ENCODE results near the gene PCDHA2.
"Not testable (repeated sequence)": the region's sequence is repeated elsewhere in the genome, so short reads cannot be mapped to it uniquely, and the experiment has no call there.

The PCDHA2 gene

DNA sequence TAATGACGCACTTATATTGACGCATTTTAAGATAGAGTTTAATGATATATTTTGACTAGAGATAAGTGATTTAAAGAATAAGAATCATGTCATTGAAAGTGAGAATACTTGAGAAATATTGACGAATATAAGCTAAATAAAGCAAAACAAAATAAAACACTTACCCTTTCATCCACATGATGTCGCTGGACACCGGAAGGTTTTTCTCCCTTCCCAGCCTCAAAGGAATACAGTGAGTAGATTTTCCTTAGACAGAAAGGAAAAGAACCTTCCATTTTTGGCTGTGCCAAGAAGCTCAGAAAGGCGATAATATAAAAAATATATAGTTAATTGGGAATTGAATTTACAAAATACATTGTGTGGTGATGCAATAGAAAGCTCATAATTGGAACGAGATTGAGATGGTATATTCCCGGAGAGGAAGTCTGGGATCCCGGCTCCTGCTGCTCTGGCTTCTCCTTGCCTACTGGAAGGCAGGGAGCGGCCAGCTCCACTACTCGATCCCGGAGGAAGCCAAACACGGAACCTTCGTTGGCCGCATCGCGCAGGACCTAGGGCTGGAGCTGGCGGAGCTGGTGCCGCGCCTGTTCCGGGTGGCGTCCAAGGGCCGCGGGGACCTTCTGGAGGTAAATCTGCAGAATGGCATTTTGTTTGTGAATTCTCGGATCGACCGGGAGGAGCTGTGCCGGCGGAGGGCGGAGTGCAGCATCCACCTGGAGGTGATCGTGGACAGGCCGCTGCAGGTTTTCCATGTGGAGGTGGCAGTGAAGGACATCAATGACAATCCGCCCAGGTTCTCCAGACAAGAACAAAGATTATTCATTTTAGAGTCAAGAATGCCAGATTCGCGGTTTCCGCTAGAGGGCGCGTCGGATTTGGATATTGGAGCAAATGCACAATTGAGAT lies 27.0 kb downstream of the PCDHA2 start, which contains the start of gene PCDHA5:
Gene PCDHA5, plus strand, starts transcription at position 239 of the 906 bp plus-strand sequence.
- no peak for DNase-seq

DNA sequence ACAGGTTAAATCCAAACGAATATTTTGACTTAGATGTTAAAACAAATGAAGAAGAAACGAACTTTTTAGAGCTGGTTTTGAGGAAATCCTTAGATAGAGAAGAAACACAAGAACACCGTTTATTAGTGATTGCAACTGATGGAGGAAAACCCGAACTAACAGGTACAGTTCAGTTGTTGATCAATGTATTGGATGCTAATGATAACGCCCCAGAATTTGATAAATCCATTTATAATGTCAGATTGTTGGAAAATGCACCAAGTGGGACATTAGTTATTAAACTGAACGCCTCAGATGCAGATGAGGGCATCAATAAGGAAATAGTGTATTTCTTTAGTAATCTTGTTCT lies 27.6 kb downstream of the PCDHA2 start:
- no peak for DNase-seq

DNA sequence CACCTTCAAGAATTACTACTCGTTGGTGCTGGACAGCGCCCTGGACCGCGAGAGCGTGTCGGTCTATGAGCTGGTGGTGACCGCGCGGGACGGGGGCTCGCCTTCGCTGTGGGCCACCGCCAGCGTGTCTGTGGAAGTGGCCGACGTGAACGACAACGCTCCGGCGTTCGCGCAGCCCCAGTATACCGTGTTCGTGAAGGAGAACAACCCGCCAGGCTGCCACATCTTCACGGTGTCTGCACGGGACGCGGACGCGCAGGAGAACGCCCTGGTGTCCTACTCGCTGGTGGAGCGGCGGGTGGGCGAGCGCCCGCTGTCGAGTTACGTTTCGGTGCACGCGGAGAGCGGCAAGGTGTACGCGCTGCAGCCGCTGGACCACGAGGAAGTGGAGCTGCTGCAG lies 28.3 kb downstream of the PCDHA2 start:
- DNase-seq, result not testable (repeated sequence)

DNA sequence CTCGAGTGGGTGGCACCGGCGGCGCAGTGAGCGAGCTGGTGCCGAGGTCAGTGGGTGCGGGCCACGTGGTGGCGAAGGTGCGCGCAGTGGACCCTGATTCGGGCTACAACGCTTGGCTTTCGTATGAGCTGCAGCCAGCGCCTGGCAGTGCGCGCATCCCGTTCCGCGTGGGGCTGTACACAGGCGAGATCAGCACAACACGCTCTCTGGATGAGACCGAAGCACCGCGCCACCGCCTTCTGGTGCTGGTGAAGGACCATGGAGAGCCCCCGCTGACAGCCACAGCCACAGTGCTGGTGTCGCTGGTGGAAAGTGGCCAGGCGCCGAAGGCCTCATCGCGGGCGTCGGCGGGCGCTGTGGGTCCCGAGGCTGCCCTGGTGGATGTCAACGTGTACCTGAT lies 28.8 kb downstream of the PCDHA2 start:
- DNase-seq, result no peak

DNA sequence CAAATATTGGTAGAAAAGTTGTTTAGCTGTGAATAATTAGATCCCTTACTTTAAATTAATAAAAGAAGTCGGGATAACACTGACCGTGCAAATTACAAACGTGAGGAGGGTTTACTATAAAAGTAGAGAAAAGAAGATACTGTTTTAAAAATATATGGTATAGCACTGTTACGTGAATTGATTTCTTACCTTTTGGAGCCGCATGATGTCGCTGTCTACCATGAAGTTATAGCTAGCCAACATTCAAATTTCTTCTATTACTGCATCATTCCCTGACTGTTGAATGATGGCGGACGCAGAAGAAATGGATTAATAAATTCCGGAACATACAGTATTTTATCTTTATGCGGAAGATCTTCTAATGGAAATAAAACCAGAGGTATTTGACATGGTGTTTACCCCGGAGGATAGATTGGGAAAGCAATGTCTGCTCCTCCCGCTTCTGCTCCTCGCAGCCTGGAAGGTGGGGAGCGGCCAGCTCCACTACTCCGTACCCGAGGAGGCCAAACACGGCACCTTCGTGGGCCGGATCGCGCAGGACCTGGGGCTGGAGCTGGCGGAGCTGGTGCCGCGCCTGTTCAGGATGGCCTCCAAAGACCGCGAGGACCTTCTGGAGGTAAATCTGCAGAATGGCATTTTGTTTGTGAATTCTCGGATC lies 33.2 kb downstream of the PCDHA2 start, which contains the start of gene PCDHA6:
Gene PCDHA6, plus strand, starts transcription at position 257 of the 658 bp plus-strand sequence. Its CDS starts 132 bp downstream, at position 389.
- no peak for DNase-seq

DNA sequence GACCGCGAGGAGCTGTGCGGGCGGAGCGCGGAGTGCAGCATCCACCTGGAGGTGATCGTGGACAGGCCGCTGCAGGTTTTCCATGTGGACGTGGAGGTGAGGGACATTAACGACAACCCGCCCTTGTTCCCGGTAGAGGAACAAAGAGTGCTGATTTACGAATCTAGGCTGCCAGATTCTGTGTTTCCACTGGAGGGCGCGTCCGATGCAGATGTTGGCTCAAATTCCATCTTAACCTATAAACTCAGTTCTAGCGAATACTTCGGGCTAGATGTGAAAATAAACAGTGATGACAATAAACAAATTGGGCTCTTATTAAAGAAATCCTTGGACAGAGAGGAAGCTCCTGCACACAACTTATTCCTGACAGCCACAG lies 33.7 kb downstream of the PCDHA2 start:
- no peak for DNase-seq

DNA sequence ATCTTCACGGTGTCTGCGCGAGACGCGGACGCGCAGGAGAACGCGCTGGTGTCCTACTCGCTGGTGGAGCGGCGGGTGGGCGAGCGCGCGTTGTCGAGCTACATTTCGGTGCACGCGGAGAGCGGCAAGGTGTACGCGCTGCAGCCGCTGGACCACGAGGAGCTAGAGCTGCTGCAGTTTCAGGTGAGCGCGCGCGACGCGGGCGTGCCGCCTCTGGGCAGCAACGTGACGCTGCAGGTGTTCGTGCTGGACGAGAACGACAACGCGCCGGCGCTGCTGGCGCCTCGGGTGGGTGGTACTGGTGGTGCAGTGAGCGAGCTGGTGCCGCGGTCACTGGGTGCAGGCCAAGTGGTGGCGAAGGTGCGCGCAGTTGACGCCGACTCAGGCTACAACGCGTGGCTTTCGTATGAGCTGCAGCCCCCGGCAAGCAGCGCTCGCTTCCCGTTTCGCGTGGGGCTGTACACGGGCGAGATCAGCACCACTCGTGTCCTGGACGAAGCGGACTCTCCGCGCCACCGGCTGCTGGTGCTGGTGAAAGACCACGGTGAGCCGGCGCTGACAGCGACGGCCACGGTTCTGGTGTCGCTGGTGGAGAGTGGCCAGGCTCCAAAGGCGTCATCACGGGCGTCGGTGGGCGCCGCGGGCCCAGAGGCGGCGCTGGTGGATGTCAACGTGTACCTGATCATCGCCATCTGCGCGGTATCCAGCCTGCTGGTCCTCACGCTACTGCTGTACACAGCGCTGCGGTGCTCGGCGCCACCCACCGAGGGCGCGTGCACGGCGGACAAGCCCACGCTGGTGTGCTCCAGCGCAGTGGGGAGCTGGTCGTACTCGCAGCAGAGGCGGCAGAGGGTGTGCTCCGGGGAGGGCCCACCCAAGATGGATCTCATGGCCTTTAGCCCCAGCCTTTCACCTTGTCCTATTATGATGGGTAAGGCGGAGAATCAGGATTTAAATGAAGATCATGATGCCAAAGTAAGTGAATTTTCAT lies 35.2 kb downstream of the PCDHA2 start:
- DNase-seq, result not testable (repeated sequence)

DNA sequence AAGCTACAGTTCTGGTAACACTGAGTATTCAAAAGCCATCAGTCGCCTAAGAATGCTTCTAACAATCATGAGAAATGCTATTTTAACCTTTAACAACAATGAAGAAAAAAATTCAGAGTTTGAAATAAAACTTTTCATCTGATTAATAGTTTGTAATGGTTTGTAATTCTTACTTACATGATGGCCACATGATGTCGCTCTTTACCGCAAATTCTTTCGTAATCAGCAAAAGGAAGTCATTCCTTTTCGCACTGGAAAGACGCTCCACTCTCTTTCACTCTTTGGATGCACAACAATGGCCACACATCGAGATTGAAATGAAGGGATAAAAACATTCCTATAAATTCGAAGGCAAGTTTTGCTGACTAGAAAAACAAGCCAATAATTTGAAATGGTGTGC lies 39.3 kb downstream of the PCDHA2 start, which contains the start of gene PCDHA7:
Gene PCDHA7, plus strand, starts transcription at position 277 of the 400 bp plus-strand sequence. Its CDS starts 115 bp downstream, at position 392.
- no peak for DNase-seq

DNA sequence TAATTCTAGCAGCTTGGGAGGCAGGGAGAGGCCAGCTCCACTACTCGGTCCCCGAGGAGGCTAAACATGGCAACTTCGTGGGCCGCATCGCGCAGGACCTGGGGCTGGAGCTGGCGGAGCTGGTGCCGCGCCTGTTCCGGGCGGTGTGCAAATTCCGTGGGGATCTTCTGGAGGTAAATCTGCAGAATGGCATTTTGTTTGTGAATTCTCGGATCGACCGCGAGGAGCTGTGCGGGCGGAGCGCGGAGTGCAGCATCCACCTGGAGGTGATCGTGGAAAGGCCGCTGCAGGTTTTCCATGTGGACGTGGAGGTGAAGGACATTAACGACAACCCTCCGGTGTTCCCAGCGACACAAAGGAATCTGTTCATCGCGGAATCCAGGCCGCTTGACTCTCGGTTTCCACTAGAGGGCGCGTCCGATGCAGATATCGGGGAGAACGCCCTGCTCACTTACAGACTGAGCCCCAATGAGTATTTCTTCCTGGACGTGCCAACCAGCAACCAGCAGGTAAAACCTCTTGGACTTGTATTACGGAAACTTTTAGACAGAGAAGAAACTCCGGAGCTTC lies 39.9 kb downstream of the PCDHA2 start:
- not testable (repeated sequence) for DNase-seq

DNA sequence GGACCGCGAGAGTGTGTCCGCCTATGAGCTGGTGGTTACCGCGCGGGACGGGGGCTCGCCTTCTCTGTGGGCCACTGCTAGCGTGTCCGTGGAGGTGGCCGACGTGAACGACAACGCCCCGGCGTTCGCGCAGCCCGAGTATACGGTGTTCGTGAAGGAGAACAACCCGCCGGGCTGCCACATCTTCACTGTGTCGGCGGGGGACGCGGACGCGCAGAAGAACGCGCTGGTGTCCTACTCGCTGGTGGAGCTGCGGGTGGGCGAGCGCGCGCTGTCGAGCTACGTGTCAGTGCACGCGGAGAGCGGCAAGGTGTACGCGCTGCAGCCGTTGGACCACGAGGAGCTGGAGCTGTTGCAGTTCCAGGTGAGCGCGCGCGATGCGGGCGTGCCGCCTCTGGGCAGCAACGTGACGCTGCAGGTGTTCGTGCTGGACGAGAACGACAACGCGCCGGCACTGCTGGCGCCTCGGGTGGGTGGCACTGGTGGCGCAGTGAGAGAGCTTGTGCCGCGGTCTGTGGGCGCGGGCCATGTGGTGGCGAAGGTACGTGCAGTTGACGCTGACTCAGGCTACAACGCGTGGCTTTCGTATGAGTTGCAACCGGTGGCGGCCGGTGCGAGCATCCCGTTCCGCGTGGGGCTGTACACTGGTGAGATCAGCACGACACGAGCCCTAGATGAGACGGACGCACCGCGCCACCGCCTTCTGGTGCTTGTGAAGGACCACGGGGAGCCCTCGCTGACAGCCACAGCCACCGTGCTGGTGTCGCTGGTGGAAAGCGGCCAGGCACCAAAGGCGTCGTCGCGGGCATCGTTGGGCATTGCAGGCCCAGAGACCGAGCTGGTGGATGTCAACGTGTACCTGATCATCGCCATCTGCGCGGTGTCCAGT lies 41.2 kb downstream of the PCDHA2 start:
- DNase-seq, result no peak

DNA sequence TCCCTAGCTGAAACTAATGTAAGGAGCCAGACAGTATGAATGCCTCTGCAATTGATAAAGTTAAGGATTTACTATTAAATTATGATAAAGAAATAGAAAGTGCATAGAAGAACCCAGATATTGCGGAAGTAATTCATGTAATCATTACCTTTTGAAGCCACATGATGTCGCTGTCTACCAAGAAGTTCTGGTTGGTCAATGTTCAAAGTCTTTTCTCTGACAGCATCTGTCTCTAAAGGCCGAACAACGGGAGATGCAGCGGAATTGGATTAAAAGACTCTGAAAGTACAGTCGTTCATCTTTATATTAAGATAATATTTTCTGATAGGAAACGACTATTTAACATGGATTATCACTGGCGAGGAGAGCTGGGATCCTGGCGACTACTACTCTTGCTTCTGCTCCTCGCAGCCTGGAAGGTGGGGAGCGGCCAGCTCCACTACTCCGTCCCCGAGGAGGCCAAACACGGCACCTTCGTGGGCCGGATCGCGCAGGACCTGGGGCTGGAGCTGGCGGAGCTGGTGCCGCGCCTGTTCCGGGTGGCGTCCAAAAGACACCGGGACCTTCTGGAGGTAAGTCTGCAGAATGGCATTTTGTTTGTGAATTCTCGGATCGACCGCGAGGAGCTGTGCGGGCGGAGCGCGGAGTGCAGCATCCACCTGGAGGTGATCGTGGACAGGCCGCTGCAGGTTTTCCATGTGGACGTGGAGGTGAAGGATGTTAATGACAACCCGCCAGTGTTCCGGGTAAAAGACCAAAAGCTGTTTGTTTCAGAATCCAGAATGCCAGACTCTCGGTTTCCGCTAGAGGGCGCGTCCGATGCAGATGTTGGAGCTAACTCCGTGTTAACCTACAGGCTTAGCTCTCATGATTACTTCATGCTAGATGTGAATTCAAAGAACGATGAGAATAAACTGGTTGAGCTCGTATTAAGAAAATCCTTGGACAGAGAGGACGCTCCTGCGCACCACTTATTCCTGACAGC lies 46.6 kb downstream of the PCDHA2 start, which contains the start of gene PCDHA8:
Gene PCDHA8, plus strand, starts transcription at position 210 of the 985 bp plus-strand sequence. Its CDS starts 135 bp downstream, at position 345.
- no peak for DNase-seq

DNA sequence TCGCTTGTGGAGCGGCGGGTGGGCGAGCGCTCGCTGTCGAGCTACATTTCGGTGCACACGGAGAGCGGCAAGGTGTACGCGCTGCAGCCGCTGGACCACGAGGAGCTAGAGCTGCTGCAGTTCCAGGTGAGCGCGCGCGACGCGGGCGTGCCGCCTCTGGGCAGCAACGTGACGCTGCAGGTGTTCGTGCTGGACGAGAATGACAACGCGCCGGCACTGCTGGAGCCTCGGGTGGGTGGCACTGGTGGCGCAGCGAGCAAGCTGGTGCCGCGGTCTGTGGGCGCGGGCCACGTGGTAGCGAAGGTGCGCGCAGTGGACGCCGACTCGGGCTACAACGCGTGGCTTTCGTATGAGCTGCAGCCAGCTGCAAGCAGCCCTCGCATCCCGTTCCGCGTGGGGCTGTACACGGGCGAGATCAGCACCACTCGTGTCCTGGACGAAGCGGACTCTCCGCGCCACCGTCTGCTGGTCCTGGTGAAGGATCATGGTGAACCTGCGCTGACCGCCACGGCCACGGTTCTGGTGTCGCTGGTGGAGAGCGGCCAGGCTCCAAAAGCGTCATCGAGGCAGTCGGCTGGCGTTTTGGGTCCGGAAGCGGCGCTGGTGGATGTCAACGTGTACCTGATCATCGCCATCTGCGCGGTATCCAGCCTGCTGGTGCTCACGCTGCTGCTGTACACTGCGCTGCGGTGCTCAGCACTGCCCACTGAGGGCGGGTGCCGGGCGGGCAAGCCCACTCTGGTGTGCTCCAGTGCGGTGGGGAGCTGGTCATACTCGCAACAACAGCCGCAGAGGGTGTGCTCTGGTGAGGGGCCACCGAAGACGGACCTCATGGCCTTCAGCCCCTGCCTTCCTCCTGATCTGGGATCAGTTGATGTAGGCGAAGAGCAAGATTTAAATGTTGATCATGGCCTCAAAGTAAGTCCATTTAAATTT lies 48.4 kb downstream of the PCDHA2 start:
- no peak for DNase-seq
